Parietal lobe (tissue), 1 donor: ENCODE measurements around the gene MAGOH. TPM values are rescaled to one million over a fixed set of nuclear protein-coding genes. Genes with fewer than 3 reads are reported as not detected.

Experiments used
- total RNA-seq: library from RNA; depleted of rRNA; stranded (reverse); fragments of >200 nt; gene quantifications from one replicate; pipeline ENCODE4 v1.2.3, GENCODE V29; 2014

The MAGOH gene
- 17.5 TPM for total RNA-seq

GRCh38 chr1:53238197-53239155 is at the start of gene MAGOH:
MAGOH (minus strand) TSS chr1:53238518; CDS start chr1:53238448, 70 bp downstream.

DNA sequence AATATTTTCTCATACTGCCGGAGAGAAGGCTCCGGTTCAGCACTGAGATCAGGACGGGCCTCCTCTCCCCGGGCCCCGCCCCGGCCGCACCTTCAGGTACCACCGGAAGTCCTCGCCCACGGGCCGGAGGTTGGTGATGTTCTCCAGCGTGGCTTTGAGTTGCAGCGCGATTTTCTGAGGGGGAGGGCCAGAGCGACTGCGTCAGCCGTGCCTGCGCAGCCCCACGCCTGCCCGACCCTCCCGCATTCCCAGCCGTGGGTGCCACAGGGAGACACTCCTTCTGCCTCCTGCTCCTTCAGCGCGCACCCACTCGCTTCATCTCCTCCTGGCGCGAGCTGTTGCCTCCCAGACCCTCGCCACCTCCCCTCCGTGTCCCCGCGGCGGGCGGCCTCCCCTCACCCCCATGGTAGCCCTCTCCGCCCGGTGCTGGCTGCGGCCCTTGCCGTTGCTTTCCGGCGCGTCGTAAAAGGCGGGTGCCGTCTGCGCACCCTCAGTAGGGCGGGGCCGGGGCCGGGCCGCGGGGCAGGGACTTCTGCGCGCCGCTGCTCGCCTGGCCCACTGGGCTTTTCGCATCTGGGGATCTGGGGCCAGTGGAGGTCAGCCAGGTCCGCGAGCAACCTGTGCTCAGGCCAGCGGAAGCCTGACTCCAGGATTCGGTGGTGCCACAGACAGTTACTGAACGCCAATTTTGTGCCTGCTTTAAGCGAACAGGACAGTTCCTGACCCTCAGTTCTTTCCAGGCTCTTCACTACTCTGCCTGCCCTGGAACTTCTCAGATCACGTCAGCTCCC is 18.0 kb downstream of the MAGOH start, which contains the start of gene CZIB:
Gene CZIB (minus strand): TSS at position 464 of the 791 bp plus-strand sequence. CDS start 59 bp downstream, at position 405.

DNA sequence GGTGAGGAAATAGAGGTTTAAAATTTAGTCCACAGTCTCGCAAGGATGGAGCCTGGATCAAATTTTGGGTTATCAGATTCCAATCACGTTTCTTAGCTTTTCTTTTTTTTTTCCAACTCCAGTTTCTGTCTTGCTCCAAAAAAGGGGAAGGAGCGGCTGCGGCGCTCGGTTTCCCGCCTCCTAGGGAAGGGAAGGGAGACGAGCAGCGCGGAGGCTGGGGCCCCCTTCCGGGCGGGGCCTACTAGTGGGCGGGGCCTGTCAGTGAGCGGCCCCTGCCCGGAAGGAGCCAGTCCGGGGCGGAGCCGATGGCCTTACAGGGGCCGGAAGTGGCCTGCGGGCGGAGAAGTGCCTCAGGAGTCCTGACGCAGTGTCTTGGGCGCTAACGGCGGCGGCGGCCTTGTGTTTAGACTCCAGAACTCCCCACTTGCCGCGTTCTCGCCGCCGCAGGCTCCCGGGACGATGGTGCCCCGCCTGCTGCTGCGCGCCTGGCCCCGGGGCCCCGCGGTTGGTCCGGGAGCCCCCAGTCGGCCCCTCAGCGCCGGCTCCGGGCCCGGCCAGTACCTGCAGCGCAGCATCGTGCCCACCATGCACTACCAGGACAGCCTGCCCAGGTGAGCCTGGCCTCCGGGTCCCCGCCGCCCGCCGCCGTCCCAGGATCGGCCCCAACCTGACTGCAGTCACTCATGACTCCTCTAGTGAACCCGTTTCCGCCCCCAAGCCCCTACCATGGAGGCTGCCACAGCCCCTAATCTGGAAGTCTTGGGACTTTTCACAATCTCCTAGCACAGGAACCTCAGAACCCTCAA is 41.6 kb downstream of the MAGOH start, which contains the start of gene CPT2:
Gene CPT2 (plus strand): TSS at position 340 of the 806 bp plus-strand sequence. CDS start 120 bp downstream, at position 460.

Other genes with a start within 250 kb of the MAGOH start
- gene PODN, start 176.3 kb downstream of the MAGOH start, total RNA-seq, result 0.94 TPM
- gene SLC1A7, start 95.9 kb downstream of the MAGOH start, total RNA-seq, result not detected
- 5.0 TPM for gene CPT2, start 41.7 kb downstream of the MAGOH start, total RNA-seq
- 61.3 TPM for gene CZIB, start 17.9 kb downstream of the MAGOH start, total RNA-seq
- gene LRP8, start 89.6 kb upstream of the MAGOH start, total RNA-seq, result 216 TPM
- gene DMRTB1, start 220.9 kb upstream of the MAGOH start, total RNA-seq, result not detected